ENCODE results near the gene ENDOG. TPM values are rescaled to one million over a fixed set of nuclear protein-coding genes. Genes with fewer than 3 reads are reported as not detected.
"Not testable (repeated sequence)": the region's sequence is repeated elsewhere in the genome, so short reads cannot be mapped to it uniquely, and the experiment has no call there.

The ENDOG gene
- 21.6 TPM for total RNA-seq

- FAIRE-seq (peak; percentile 42), DNase-seq (ENCODE audit: low spot score in 2 of 2) (peak; percentile 97 to 98)
Measured at GRCh38 chr9:128818099-128818838, at the start of gene ENDOG. Gene ENDOG (plus strand): TSS chr9:128818500. CDS start chr9:128818685, 185 bp downstream.

- FAIRE-seq = no peak
- no peak for DNase-seq (ENCODE audit: low spot score in 2 of 2)
Measured at GRCh38 chr9:128768606-128769005, 49.7 kb upstream of the ENDOG start.

- no peak for FAIRE-seq
- no peak for DNase-seq (ENCODE audit: low spot score in 2 of 2)
Measured at GRCh38 chr9:128770286-128771030, 47.8 kb upstream of the ENDOG start.

- FAIRE-seq = no peak
- DNase-seq (ENCODE audit: low spot score in 2 of 2) = no peak
Measured at GRCh38 chr9:128771094-128771721, 47.1 kb upstream of the ENDOG start.

- FAIRE-seq = no peak
- peak; percentile 98 to 99 for DNase-seq (ENCODE audit: low spot score in 2 of 2)
Measured at GRCh38 chr9:128771745-128772519, 46.4 kb upstream of the ENDOG start, which contains the start of gene ZER1. Gene ZER1 (minus strand): TSS chr9:128771927. CDS start chr9:128755565, 16,362 bp downstream.

DNA sequence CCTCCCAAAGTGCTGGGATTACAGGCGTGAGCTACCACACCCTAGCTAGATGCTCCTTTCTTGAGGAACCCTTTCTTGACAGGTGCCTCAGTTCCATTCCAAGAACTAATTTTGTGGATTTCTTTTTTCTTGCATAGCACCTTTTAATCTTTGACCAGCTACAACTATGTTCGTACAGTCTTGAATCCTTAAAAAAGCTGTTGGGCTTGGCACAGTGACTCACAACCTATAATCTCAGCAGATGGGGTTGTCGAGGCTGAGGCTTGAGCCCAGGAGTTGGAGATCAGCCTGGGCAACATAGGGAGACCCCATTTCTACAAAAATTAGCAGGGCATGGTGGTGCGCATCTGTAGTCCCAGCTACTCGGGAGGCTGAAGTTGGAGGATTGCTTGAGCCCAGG is 45.3 kb upstream of the ENDOG start:
- DNase-seq (ENCODE audit: low spot score in 2 of 2) (no peak), FAIRE-seq (no peak)

GRCh38 chr9:128774804-128775203 is 43.5 kb upstream of the ENDOG start:
- no peak for FAIRE-seq
- DNase-seq (ENCODE audit: low spot score in 2 of 2) = no peak

DNA sequence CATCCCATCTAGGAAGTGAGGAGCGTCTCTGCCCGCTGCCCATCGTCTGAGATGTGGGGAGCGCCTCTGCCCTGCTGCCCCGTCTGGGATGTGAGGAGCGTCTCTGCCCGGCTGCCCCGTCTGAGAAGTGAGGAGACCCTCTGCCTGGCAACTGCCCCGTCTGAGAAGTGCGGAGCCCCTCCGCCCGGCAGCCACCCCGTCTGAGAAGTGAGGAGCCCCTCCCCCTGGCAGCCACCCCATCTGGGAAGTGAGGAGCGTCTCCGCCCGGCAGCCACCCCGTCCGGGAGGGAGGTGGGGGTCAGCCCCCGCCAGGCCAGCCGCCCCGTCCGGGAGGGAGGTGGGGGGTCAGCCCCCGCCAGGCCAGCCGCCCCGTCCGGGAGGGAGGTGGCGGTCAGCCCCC is 38.2 kb upstream of the ENDOG start:
- not testable (repeated sequence) for FAIRE-seq; DNase-seq (ENCODE audit: low spot score in 2 of 2)

- FAIRE-seq (no peak), DNase-seq (ENCODE audit: low spot score in 2 of 2) (no peak)
Measured at GRCh38 chr9:128781187-128782070, 36.9 kb upstream of the ENDOG start.

- FAIRE-seq (no peak), DNase-seq (ENCODE audit: low spot score in 2 of 2) (no peak)
Measured at GRCh38 chr9:128782669-128783068, 35.6 kb upstream of the ENDOG start.

DNA sequence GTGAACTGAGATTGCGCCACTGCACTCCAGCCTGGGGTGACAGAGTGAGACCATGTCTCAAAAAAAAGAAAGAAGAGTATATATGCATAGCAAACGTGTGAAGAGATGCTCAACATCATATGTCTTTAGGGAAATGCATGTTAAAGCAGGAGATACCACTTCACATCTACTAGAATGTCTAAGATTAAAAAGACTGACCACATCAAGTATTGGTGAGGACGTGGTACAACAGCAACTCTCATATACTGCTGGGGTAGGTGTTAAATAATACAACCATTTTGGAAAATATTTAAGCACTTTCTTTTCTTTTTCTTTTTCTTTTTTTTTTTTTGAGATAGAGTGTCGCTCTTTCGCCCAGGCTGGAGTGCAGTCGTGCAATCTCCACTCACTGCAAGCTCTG is 32.9 kb upstream of the ENDOG start:
- no peak for FAIRE-seq
- DNase-seq (ENCODE audit: low spot score in 2 of 2) = no peak

GRCh38 chr9:128786681-128787601 is 31.4 kb upstream of the ENDOG start, which contains the start of gene TBC1D13:
Gene TBC1D13 (plus strand): TSS chr9:128787253. CDS start chr9:128787354, 101 bp downstream.
- FAIRE-seq = no peak
- peak; percentile 95 to 97 for DNase-seq (ENCODE audit: low spot score in 2 of 2)

DNA sequence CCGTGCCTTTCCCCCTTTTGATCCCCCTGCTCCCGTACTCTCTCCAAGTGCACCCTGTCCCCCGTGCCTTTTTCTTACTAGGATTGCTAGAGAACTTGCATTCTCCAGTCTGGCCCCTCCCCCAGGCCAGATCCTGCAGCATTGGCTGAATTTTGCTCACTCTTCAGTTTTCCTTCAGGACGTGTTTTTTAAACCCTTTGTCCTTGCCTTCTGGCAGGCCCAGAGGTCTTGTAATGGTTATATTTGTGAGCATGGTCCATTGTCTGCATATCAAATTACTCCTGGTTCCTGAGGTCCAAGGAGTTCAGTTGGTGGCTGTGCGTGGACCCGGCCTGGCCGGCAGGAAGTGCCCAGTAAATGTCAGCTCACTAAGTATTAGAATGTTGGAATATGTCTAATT is 30.6 kb upstream of the ENDOG start:
- DNase-seq (ENCODE audit: low spot score in 2 of 2) = peak in 1 of 2 donors; percentile 37
- FAIRE-seq = no peak

DNA sequence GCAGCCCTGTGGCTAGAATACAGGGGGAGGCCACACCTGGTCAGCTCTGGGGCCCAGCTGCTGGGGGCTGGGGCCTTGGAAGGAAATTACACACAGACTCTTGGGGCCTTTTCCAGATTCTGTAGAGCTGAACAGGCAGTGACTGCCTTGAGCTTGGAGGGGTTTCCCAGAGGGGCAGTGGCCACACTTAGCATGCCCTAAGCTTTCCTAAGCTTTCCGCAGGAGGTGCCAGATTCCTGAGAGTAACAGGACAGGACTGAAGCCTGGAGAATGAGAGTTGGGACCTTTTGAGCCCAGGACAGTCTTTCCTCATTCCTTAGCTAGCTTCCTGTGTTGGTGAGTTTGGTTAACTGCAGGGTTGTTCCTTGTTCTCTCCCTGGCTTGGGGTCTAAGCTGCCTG is 29.9 kb upstream of the ENDOG start:
- DNase-seq (ENCODE audit: low spot score in 2 of 2) (no peak), FAIRE-seq (no peak)

GRCh38 chr9:128790536-128790935 is 27.8 kb upstream of the ENDOG start:
- FAIRE-seq = no peak
- no peak for DNase-seq (ENCODE audit: low spot score in 2 of 2)

GRCh38 chr9:128792134-128792533 is 26.2 kb upstream of the ENDOG start:
- DNase-seq (ENCODE audit: low spot score in 2 of 2) (no peak), FAIRE-seq (no peak)

DNA sequence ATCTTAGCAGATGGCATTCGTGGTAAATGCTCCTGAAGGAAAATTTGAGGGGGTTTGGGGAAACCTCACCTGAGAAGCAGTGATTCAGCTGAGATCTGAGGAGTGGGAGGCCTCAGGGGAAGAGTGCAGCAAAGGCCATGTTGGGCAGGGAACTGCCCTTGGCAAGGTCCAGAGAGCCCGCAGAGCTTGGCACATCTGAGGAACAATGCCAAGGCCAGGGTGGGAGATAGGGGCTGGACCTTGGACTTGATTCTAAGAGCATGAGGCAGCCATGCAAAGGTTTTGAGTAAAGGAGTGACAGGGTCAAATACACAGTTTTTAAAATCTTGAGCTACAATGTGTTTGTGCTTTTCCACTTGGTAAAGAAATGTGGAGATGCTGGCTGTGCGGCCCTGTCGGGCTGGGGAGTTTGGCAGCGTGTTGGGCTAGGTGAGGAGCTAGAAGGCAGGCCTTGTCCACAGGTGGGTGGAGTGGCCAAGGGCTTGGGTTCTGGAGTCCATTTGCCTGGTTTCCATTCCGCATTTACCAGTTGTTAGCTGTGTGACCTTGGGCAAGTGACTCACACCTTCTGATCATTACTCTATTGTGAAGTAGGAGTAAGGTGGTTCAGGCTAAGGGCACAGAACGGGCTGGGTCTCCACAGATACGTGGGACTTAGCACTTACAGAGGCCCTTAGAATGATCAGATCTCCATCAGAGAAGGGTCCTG is 25.2 kb upstream of the ENDOG start:
- no peak for DNase-seq (ENCODE audit: low spot score in 2 of 2)
- no peak for FAIRE-seq

DNA sequence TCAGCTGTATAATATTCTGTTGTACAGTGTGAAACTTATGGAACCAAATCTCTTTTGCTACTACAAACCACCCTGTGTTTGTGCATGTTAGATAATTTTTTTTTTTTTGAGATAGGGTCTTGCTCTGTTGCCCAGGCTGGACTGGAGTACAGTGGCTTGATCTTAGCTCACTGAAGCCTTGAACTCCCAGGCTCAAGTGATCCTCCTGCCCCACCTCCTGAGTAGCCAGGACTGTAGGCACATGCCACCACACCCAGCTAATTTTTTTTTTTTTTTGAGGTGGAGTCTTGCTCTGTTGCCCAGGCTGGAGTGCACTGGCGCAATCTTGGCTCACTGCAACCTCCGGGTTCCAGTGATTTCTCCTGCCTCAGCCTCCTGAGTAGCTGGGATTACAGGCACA is 23.3 kb upstream of the ENDOG start:
- not testable (repeated sequence) for FAIRE-seq

More for the DNA sequence above, 23.3 kb upstream of the ENDOG start:
- DNase-seq (ENCODE audit: low spot score in 2 of 2) = not testable (repeated sequence)
